ENCODE data around the gene EYA4.
"Not testable (repeated sequence)": the region's sequence is repeated elsewhere in the genome, so short reads cannot be mapped to it uniquely, and the experiment has no call there.

EYA4 gene

DNA sequence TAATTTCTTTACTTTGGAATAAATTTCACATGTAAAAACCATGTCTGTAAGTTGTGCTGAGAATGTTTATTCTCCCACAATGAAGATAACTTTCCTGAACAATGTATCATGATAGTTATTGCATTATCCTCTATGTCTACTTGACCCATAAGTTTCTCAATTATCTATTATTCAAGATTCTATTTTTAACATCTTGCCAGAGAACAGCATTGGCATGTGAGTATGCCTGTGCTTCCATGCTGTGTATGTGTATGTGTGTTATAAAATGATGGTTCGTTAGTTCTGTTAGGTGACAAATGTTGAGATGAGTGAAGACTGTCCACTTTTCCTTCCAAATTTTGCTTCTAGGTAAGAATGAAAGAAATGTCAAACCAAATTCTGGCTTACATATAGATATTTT, 111.9 kb downstream of the EYA4 start:
- DNase-seq, result no peak

DNA sequence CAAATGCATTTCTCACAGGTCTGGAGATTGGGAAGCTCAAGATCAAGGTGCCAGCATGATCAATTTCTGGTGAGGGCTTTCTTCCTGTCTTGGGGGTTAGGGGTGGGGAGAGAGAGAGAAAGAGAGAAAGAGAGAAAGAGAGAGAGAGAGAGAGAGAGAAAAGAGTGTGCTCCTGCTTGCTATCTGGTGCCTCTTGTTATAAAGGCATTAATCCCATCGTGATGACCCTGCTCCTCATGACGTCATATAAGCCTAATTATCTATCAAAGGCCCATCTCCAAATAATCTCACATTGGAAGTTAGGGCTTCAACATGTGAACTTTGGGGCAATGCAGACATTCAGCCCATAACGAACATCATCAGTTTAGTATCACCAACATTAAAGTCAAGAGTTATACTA, 114.8 kb downstream of the EYA4 start:
- no peak for DNase-seq

DNA sequence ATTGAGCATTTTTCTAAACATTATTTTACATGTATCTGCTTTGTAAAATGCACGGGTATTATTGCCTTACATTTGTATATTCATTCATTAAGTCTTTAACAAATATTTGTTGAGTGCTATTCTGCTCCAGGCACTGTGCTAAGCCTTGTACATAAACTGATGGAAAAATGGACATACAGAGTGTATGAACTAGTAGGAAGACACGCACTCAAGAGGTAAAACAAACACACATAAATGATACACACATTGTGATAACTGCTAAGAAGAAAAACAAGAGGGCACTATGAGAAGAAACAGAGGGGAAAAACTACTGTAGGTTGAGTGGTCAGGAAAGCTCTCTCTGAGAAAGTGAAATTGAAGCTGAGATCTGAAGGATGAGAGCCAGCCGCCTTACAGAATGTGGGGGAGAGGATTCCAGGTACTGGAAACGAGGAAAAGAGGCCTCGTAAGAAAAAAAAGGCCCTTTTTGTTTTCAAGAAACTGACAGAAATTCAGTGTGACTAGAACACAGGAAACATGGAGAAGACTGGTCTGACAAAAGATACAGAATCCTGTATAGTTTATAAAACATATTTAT, 117.5 kb downstream of the EYA4 start:
- DNase-seq, result no peak

DNA sequence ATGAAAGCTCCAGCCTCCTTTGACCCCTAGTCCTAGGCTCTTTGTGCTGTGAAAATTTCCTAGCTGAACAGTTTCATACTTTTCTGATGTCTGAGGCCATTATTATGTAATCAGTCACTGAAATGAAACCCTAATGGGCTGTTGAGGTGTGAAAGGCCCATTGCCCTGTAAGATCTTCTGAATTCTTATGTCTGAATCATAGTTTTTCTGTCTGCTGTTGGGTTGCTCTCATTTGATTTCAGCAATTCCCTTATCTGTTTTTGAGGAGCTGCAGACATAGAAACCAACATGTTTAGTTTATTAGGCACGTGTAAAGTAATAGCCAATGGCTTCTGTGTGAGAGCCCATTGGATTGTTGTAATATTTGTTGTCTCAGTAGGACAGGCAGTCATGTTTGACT, 118.1 kb downstream of the EYA4 start:
- no peak for DNase-seq

DNA sequence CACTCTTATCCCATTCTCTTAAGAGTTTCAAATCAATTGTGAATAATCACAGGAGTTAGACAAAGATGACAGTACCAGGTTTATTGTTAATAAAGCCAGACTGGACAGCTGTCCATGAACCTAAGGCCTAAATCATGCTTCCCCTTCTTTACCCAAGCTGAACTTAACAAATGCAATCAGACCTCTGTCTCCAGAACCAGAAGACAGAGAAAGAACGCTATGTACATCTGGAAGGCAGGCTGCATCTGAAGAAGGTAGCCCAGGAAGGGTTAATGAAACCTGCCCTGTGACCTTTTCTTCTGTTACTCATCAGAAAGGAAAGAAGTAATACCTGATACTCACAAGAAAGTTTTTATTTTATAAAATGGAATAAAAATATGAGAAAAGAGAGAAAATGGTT, 118.6 kb downstream of the EYA4 start:
- no peak for DNase-seq

DNA sequence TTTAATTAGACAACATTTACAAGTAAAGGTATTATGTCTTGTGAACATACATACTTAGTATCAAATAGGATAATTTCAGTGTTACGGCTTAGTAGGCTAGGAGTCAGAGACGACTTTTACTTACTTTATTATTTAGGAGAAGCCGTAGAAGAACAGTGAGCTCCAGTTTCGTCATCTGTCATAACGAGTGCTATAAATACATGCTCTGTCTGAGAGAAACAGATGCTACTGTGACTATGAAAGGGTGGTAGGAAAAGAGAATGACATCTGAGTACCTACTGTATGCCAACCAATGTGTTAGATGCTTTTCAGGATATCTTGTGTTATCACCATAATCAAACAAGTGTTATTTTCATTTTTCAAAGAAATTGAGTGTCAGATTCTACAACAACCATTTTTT, 119.0 kb downstream of the EYA4 start:
- DNase-seq, result no peak

DNA sequence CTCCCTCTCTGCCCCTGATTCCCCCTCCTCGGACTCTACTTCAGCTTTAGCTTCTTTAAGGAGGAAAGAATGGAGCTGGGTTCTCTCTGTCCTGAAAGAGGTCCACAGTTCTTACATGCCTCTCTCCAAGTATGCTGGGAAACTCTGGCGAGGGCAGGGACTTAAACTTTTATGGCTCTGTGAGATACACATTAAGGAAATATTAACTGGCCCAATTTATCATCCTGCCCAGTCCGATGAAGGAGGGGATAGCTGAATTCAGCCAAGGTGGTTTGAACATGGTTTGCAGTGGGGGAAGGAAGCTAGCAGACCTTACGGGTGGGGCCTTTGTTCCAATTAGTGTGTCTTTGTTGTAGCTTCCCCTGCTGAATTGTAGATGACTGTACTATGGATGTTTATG, 121.7 kb downstream of the EYA4 start:
- DNase-seq, result no peak

DNA sequence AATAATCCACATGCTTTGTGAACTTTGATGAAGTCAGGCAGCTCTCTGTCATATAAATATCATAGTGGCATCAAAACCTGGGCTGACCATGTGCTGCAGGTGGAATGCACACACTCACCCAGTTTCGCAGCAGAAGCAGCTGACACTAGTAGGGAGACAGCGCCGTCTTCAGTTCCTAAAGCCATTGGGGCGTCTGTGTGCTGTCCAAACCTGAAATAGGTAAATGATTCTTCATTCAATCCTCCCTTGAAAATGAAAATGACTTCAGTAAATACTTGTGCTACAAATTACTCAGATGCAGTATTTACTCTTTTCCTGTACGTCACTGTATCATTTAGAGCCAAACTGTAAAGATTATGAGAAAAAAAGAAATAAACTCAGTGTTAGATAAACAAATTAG, 127.5 kb downstream of the EYA4 start:
- DNase-seq, result no peak

DNA sequence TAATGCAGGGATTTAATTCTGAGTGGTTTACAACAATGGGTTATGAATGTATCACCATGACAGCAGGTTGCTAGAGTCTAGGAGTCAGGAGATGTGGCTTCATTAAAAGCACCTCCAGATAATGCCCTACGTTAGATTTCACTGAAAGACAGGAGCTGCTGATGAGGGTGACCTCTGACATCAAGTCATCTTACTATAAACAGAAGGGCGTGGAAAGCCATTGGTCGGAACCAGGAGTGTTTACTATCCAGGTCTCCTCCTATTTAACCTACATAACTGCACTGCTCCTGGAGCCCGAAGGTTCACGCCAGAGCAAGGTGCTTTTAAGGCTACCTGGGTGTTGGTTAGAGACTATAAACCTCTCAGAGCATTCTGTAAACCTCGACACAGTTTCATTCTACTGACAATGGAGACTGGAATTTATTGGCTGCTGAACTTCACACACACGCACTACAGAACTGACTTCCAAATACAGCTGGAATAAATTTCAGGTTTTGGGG, 128.7 kb downstream of the EYA4 start:
- no peak for DNase-seq

DNA sequence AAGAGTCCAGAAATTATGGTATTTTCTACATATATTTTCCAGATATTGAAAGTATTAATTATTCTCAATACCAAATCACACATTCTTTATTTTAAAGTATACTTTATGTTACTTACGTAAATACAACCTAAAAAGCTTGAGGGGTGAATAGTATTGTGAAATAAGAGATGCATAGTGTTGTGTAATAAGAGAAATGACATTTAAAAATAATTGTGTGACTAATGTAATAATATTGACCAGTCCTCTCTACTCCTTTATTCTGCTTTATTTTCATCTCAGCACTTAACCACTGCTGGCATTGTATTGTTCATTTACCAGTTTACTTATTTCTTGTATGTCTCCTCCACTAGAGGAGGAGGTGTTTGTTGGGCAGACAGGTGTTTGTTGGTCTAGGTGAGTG, 135.6 kb downstream of the EYA4 start:
- no peak for DNase-seq

DNA sequence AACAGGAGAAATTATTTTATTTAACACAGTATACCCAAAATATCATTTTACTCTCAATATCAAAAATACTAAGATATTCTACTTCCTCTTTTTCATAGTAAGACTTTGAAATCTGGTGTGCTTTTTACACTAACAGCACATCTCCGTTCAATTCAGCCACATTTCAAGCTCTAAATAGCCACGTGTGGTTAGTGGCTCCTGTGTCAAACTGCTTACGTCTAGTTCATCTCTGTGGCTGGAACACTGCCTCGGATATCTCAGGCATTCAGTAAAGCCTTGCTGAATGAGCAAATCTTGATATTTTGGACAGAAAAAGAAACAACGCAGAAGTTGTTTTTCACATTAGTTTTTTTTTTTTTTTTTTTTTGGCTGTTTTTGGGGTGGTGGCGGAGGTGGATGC, 136.1 kb downstream of the EYA4 start:
- DNase-seq, result no peak

DNA sequence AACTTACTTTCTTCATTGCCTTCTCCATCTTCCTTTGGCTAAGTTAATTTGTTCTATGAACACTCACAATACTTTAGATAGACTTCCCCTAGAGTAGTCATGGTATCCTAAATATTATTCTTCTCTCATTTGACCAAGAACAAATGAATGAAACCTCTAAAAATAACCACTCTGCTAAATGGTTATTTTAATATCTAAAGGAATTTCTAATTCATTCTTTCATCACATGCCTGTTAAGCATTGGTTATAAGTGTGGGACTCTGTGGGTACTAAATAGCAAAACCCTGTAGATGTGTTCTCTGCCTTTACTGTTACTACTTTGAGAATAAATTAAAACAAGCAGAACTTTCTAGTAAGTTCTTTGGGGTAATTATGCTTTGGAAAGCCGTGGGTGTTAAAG, 138.9 kb downstream of the EYA4 start:
- no peak for DNase-seq

DNA sequence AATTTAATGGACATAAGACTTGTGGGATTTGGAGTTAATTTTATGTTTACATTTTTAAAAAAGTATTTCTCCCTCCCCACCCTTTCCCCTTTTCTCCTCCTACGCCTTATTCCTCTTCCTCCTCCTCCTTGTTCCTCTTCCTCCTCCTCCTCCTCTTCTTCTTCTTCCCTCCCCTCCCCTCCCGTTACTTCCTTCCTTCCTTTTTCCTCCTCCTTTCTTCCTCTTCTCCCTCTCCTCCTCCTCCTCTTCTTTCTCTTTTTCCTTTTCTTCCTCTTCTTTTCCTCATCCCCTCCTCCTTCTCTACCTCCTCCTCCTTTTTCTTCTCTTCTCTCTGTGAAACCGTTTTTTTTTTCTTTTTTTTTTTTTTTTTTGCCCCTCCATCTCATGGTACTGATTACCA, 139.6 kb downstream of the EYA4 start:
- no peak for DNase-seq

DNA sequence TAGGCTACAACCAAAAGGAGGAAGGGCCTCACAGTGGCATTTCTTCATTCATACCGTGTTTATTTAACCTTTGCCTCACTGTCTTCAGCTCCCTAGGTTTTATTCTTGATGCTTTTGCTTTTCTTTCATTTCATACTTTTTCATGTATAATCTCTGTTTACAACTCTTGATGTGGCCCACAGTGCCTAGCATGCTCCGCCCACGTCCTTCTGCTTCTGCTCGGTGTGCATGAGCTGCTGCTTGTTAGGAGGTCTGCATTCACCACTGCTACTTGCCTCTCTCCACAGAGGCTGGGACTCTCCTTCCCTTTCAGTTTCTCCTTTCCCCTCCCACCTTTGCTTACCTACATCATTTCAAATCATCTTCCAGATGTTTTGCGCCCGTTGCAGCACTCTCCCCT, 147.6 kb downstream of the EYA4 start:
- no peak for DNase-seq

DNA sequence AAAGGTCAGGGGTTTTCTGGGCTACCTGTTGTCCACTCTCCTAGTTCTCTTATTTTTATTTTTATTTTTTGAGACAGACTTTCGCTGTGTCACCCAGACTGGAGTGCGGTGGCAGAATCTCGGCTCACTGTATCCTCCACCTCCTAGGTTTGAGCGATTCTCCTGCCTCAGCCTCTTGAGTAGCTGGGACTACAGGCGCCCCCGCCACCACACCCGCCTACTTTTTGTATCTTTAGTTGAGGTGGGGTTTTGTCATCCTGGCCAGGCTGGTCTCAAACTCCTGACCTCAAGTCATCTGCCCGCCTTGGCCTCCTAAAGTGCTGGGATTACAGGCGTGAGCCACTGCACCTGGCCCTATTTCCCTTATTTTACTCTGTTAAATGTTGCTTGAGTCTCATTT, 149.0 kb downstream of the EYA4 start:
- no peak for DNase-seq

DNA sequence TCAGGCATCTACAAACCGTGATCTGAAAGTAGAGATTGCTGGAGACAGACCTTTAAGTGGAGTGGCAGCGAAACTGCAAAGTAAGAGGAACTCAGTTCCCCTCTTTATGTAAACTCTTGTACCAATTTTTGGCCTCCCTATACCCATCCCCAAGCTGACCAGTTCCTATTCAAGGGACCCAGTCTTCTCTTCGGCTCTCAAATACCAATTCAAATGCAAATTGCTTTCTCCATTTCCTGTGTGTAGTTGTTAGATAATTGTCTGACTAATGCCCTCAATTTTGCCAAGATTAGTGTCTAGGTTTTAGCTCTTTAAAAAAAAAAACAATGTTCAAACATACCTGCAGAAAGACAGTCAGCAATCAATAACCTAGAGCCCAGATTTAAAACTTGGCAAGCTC, 150.9 kb downstream of the EYA4 start:
- no peak for DNase-seq

DNA sequence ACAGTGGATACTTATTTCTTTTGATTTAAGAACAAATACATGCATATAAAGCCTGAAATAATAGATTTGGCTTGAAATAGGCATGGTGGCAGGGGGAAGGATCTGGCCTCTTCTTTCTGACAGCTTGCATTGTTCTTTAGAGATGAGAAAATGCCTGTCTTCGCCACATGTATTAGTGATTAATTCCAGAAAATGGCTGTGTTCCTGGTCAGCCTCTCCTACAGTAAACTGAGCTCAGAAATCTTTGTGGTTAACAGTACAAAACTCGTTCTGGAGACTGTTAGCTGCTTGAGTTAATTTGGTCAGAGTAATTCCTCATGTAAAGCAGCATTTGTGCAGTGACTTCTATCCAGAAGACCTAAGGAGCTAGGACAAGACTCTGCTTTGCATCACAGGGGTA, 151.5 kb downstream of the EYA4 start:
- no peak for DNase-seq

DNA sequence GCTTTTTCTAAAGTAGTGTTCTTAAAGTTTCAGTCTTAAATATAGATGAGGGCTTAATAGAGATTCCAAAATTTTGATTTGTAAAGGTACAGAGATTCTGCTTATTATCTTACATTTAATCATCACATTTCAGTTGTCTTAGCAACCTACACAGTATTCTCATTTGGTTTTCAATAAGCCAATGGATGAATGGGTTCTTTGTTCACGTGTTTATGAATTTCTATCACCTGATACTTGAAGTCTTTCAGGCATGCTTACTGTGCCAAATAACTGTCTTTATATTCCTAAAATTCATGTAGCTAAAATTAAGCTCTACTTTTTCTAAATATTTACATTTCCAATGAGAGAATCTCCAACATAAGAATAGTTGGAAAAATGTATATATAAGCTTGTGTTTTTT, 152.7 kb downstream of the EYA4 start:
- no peak for DNase-seq

DNA sequence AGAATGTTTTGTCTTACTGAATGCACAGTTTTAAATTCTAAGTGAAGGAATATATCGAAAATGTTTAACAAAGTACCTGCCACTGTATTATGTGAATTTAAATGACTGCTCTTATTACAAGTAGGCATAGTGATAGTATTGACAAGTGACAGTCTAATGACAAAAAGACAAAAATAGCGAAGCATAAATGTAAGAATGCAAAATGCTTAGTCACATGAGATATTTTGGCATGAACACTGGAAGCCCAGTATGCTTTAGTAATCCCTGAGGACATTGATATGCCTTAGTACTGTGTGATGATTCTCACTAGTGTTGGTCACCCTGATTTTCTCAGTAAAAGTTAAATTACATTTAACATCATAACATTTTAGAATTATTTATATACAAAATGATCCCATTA, 153.5 kb downstream of the EYA4 start:
- DNase-seq, result no peak

DNA sequence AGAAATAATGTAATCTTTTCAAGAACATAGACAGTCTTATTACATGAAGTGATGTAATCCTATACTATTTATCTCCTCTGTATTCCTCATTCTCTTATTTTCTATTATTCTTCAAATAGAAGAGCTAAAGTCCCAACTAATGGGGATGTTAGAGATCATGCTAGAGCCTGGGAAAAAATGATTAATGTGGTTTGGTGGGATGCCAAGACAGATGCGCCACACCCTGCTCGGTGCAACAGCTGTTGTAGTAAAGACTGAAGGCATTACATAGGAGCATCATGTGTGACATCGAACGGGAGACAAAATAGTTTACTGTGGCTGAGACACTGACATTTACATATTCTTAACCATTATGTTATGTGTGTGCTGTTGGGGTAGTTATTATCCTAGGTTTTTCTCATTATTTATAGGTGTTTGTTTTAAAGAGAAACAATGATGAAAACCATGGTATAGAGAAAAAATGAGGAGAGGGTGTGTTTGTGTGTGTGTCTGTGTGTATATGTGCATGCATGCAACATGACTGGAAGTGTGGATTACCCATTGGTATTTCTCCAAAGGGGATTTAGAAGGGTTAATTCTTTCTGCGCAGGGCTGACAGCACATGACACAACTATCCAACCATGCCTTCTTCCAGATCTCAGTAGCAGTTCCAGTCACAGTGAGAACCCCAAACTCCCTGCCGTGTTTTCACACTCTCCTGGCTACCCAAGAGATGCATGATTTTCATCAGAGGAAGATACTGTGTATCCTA, 155.3 kb downstream of the EYA4 start:
- no peak for DNase-seq

DNA sequence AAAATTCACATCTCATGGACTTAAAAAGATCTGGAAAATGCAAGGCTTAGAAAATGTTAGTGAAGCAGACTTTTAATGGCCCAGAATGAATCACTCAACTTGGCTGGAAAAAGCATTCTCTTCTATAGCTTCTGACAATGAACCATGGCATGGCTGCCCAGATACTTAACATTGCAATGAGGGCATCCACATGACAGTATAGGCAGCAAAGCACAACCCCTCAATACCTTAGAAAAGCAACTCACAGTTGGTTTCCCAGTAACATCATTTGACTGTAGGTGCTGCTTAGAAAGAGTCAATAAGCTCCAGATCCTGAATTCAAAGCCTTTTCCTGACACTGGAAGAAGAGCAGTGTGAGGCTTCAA, 155.8 kb downstream of the EYA4 start:
- DNase-seq, result no peak

DNA sequence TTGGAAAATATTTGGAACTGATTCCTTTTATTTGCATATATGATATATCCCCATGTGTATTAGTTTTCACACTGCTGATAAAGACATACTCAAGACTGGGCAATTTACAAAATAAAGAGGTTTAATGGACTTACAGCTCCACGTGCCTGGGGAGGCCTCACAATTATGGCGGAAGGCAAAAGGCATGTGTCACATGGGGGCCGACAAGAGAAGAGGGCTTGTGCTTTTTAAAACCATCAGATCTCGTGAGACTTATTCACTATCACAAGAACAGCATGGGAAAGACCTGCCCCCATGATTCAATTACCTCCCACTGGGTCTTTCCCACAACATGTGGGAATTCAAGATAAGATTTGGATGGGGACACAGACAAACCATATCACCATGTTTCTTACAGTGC, 156.4 kb downstream of the EYA4 start:
- DNase-seq, result not testable (repeated sequence)

DNA sequence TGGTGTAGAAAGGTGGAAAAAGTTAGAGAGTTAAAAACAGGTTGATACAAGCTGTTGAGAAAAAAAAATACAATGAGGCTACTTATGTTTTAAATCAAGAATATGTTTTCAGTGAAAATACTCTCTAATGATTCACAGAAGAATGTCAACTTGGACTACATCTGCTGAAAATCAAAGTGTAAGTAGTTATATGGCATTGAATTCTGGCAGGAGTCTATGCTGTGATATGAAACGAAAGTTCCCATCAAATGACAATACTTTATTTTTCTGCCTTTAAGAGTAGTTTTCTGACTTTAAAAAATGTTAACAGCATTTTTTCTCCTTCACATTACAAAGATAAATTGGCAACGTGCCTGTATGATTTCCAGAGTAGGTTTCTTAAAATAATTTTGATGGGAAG, 158.3 kb downstream of the EYA4 start:
- DNase-seq, result no peak

DNA sequence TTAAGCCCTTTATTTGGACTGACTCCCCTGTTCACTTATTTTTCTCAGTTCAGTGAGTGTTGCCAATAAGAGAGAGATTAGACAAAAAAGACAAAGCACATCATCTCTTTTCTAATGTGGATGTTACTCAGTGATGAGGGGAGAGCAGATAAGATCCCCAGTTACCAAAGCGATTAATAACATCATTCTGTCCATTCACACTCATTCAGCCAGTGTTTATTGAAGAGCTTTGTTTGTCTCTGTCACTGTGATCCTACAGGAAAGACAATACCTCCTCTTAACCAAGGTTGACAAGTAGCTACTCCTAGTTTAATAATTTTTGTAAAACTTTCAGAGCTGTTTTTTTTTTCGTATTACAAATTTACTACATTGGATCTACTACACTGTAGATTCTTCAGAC, 163.0 kb downstream of the EYA4 start:
- no peak for DNase-seq

DNA sequence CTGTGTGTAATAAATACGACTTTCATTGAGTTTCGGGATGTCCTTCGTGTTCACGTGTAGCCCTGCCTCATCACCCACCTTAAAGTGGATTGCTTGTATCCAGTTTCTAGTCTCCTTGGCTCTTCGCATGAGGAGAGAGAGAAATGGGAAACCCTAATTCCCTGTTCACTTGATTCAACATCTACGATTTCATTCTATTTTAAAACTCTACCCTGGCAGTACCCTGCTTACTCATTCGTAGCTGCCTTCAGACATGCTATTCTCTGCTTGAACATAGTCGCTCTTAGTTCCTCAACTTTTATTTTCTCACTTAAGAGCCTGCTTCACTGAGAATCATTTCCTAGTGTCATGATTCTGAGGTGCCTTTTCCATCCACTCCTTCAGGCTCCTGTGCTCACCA, 163.6 kb downstream of the EYA4 start:
- no peak for DNase-seq
